ENCODE measurements around the gene TYW1B. TPM values are rescaled to one million over a fixed set of nuclear protein-coding genes. Genes with fewer than 3 reads are reported as not detected.

TYW1B gene
- total RNA-seq, 1 experiment from 2014 or later, result 5.5 TPM

GRCh38 chr7:72538856-72539255 lies 289.1 kb downstream of the TYW1B start:
- Histone ChIP-seq H4K5ac (ENCODE audit: insufficient read length, low read depth, low read length) (no peak overlapping the region), H2BK15ac (ENCODE audit: low read depth, low read length) (no peak overlapping the region), H3K9ac (ENCODE audit: extremely low read depth, insufficient read length, low read length) (no peak overlapping the region), H3K79me1 (ENCODE audit: insufficient read depth, low read depth, low read length, poor library complexity, severe bottlenecking) (no peaks in the 10 kb centered on the region), H3K27ac (ENCODE audit: insufficient read length, low read depth, low read length) (no peak overlapping the region), H2BK12ac (ENCODE audit: insufficient read length, low read depth, low read length) (no peak overlapping the region), H3K23me2 (ENCODE audit: insufficient read length, low read depth, low read length, poor library complexity, severe bottlenecking) (no peaks in the 10 kb centered on the region), H3K4me2 (ENCODE audit: insufficient read depth, insufficient read length, low read length) (no peak overlapping the region), H2BK120ac (ENCODE audit: low read depth, low read length, poor library complexity, severe bottlenecking) (no peak overlapping the region), H3K79me2 (ENCODE audit: insufficient read depth, low read length) (no peaks in the 10 kb centered on the region), H3K56ac (ENCODE audit: insufficient read length, low read depth, low read length) (no peak overlapping the region), H2AFZ (ENCODE audit: low read length) (no peak overlapping the region), H3K4ac (ENCODE audit: low read depth, low read length) (no peak overlapping the region), H2BK20ac (ENCODE audit: low read depth, low read length, poor library complexity, severe bottlenecking) (no peak overlapping the region), H3K9me3 (ENCODE audit: control insufficient read depth, low read depth, low read length) (no peaks in the 10 kb centered on the region), H4K20me1 (ENCODE audit: control insufficient read depth, insufficient read depth, insufficient read length) (no peaks in the 10 kb centered on the region), H3T11ph (ENCODE audit: low read length) (no peak overlapping the region), H3K23ac (ENCODE audit: insufficient read length, low read depth, low read length) (no peak overlapping the region), H3K27me3 (ENCODE audit: insufficient read depth, low read length) (no peaks in the 10 kb centered on the region), H2BK5ac (ENCODE audit: insufficient read length, low read length) (no peak overlapping the region), H3K18ac (ENCODE audit: insufficient read length, low read depth, low read length) (no peak overlapping the region), H4K91ac (ENCODE audit: insufficient read length, low read depth, low read length) (no peak overlapping the region), H4K8ac (replicated peaks; ENCODE audit: insufficient read length, low read depth, low read length) (no peak overlapping the region), H2AK5ac (ENCODE audit: insufficient read length, low read length) (no peak overlapping the region), H3K14ac (ENCODE audit: insufficient read depth, low read length) (no peak overlapping the region), H3K4me1 (ENCODE audit: insufficient read depth, low read length) (no peaks in the 10 kb centered on the region)
- H3K4me1 Mint-ChIP-seq, result peaks cover 5 to 21% of the 10 kb centered on the region in 2 experiments
- no peak overlapping the region for H3K4me3 Mint-ChIP-seq
- H3K9me3 Mint-ChIP-seq, result no peaks in the 10 kb centered on the region
- H3K36me3 Mint-ChIP-seq (ENCODE audit: insufficient read depth in 1 of 3, low read depth in 3 of 3), result no peaks in the 10 kb centered on the region
- H3K27ac Mint-ChIP-seq, result 0 out of 7 replicates have a peak overlapping the region, but pooled peaks of 1 of the 3 experiments have one; percentile 40
- DNase-seq, result no peak
- TF ChIP-seq, protein P1, sequence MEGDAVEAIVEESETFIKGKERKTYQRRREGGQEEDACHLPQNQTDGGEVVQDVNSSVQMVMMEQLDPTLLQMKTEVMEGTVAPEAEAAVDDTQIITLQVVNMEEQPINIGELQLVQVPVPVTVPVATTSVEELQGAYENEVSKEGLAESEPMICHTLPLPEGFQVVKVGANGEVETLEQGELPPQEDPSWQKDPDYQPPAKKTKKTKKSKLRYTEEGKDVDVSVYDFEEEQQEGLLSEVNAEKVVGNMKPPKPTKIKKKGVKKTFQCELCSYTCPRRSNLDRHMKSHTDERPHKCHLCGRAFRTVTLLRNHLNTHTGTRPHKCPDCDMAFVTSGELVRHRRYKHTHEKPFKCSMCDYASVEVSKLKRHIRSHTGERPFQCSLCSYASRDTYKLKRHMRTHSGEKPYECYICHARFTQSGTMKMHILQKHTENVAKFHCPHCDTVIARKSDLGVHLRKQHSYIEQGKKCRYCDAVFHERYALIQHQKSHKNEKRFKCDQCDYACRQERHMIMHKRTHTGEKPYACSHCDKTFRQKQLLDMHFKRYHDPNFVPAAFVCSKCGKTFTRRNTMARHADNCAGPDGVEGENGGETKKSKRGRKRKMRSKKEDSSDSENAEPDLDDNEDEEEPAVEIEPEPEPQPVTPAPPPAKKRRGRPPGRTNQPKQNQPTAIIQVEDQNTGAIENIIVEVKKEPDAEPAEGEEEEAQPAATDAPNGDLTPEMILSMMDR (conservative IDR thresholded peaks at IDR 0.05), result no peak
- H3K27me3 Mint-ChIP-seq (ENCODE audit: low read depth), result no peaks in the 10 kb centered on the region
- no CpG with 5 or more reads among the region's 4 CpGs for WGBS (ENCODE audit: extremely low coverage, insufficient read length, low lambda C conversion rate)

Data from H9 (cell line).